ENCODE data around the gene DHODH.

- TF ChIP-seq POLR2AphosphoS5 (IDR thresholded peaks at IDR 0.05; ENCODE audit: low read depth, low read length) = no peak
- TF ChIP-seq FOXP2 (optimal IDR thresholded peaks at IDR 0.05; ENCODE audit: borderline replicate concordance, extremely low read depth, extremely low read length, insufficient read depth) = no peak
Measured at GRCh38 chr16:71972356-71972755, 36.2 kb upstream of the DHODH start.
